Fibroblast of villous mesenchyme (primary cell): ENCODE measurements around the gene TUB. TPM values are rescaled to one million over a fixed set of nuclear protein-coding genes. Genes with fewer than 3 reads are reported as not detected.

Source experiments
- DNase-seq: peaks from one replicate; pipeline ENCODE4 v3.0.0-alpha.2; 2010; ENCODE audit warnings: low read depth
- H3K4me3 ChIP-seq: 2 replicates; pipeline ENCODE4 v1.5.1; 2011; ENCODE audit warnings: low read depth, mild to moderate bottlenecking, low read length
- total RNA-seq: library from RNA; depleted of rRNA; stranded (reverse); fragments of >200 nt; gene quantifications from 2 replicates; pipeline ENCODE4 v1.2.3, GENCODE V29; 2012
- TF ChIP-seq, protein P1 (sequence below): IDR thresholded peaks from 2 replicates; pipeline ENCODE4 v1.5.1; 2012; ENCODE audit warnings: low read depth, mild to moderate bottlenecking, low read length; ENCODE audit not compliant: insufficient read depth

Gene TUB
- total RNA-seq, 1 donor: 5.2 TPM

DNA sequence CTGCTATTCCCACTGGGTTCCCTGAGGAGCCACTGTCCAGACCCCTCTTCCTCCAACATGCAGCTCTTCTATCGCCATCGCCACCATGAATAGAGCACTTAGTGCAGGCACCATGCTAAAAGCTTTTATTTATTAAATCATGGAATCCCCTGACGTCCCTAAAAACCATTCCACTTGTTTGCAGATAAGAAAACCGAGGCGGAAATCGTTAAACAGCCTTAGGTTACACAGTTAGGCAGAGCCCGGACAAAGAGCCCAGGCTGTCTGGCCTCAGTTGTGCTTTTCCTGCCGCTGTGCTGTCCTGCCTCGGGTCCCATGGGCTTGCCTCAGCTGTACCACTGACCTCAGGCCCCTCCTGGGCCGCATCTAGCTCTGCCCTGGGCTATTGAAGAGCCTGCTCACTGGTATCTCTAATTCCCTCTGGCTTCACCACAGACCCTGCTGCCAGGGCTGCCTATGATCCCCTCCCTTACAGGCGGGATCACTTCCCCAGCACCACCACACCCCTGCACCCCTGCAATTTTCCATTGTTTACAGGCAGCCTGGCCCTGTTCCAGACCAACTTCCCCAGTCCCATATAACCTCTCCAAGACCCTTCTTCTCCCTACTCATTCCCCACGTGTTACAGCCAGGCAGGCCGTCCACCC, 13.0 kb upstream of the TUB start:
- peak; percentile 72 for DNase-seq
- TF ChIP-seq, protein P1, sequence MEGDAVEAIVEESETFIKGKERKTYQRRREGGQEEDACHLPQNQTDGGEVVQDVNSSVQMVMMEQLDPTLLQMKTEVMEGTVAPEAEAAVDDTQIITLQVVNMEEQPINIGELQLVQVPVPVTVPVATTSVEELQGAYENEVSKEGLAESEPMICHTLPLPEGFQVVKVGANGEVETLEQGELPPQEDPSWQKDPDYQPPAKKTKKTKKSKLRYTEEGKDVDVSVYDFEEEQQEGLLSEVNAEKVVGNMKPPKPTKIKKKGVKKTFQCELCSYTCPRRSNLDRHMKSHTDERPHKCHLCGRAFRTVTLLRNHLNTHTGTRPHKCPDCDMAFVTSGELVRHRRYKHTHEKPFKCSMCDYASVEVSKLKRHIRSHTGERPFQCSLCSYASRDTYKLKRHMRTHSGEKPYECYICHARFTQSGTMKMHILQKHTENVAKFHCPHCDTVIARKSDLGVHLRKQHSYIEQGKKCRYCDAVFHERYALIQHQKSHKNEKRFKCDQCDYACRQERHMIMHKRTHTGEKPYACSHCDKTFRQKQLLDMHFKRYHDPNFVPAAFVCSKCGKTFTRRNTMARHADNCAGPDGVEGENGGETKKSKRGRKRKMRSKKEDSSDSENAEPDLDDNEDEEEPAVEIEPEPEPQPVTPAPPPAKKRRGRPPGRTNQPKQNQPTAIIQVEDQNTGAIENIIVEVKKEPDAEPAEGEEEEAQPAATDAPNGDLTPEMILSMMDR: no peak
- H3K4me3 ChIP-seq: no peak overlapping the region

DNA sequence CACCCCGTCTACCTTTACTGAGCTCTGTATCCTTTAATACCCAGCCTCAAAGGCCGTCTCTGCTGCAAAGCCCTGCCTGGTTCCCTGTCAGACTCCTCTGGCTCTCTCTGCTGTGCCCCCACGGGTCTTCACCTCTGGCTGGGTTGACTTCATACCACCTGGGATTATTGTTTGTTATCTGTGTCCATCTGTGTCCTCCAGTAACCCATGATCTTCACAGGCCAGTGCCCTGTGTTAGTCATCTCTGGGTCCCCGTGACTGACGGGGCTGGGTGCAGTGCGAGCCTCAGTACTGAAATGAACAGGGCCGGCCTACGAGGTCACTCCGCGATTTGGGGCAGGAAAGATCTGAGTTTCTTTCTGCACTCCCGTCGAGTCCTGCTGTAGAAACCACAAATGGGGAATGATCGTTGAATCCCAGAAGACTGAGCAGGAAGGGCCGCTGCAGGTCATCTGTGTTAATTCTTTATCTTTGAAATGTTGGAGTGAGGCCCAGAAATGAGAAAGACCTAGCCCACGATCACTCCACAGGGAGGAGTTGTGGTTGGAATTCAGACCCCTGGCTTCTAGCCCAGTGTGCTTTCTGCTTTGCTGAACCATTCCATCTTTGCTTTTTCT, 12.3 kb upstream of the TUB start:
- TF ChIP-seq, protein P1: no peak
- peak; percentile 93 for DNase-seq

DNA sequence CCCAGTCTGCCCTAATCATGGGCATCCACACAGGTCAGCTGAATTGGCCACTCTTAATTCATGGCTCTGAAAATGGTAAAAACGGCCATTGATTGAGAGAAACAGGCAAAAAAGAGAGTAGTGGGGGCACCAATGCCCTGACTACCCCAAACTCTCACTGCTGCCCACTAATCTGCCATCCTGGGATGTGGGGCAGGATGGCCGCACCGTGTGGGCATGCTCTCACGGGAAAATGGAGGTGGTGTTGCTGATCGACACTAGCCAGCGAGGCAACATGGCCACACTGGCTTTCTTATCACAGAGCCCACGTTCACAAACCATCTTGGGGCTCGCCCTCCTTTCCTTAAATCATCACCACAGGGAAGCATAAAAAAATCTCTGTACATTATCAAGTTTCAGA, 11.2 kb upstream of the TUB start:
- no peak overlapping the region for H3K4me3 ChIP-seq
- DNase-seq: no peak
- TF ChIP-seq, protein P1: no peak

More for the DNA sequence above, 12.3 kb upstream of the TUB start:
- peak overlapping the region; percentile 8 for H3K4me3 ChIP-seq

DNA sequence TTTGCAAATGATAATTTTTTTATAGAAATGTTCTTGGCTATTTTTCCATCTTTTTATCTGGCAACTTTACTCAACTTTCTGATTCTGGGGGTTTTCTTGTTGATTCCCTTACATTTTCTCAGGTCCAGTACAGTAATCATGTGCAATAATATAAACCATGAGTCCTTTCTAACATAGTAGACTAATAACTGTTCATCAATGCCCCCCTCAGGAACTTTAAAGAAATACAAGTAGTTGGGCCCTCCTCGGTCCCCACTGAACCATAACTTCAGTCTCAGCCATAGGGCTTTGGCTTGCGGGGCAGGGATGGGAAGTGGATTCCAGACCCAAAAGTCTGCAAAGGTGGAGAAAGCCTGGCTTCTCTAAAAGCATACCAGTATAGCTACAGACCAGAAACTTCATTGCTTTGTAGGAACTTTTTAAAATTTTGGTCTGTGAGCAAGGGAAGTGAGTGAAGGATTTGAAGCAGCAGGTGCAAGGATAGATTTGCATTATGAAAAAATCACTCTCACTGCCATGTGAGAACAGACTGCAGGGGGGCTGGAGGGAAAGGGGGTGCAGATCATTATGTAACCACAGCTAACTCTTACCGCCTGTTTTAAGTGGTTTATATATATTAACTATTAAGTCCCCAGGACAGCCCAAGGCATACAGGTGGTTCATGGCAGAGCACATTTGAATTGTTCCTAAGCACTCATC, 10.4 kb upstream of the TUB start:
- H3K4me3 ChIP-seq: no peak overlapping the region
- TF ChIP-seq, protein P1: peak; percentile 58
- DNase-seq: peak; percentile 63

DNA sequence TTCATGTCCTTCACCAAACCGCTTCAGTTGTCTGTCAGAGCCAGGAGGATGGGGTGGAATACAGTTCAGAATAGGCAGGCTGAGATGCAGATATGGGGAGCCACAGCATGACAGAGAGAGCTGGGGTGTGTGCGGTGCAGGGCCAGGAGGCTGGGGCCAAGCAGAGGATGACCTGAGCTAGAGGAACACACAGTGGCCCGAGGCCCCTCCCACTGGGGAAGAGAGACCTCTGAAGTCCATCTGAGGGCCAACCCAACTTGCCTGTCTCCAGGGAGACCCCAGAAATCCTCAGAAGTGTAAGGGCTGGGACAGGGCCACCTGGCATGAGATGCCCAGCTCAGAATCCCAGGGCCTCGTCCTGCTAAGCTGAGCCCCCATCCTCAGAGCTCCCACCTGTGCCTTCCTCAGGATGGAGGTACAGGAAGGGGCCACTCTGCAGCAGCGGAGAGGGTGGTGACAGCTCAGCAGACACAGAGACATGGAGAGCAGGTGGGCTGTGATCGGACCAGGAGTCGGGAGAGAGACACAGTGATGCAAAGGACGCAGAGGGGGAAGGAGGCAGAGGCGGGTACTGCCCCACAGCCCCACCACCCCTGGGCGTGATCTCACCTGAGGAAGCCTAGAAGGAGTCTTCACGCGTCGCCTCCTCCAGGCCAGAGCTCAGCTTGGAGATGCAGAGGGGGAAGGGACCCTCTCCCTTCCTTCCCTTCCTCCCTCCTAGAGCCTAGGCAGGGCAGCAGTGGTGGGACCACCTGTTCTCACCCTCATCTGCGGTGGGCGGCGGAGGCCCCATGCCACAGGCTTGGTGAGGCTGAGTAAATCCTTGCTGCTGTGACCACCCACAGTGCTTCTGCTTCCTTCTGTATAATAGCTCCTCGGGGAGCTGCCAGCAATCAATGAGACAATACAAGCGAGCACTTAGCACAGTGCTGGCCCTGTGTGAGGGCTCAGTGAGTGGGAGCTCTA, 9.1 kb upstream of the TUB start:
- TF ChIP-seq, protein P1: no peak

DNA sequence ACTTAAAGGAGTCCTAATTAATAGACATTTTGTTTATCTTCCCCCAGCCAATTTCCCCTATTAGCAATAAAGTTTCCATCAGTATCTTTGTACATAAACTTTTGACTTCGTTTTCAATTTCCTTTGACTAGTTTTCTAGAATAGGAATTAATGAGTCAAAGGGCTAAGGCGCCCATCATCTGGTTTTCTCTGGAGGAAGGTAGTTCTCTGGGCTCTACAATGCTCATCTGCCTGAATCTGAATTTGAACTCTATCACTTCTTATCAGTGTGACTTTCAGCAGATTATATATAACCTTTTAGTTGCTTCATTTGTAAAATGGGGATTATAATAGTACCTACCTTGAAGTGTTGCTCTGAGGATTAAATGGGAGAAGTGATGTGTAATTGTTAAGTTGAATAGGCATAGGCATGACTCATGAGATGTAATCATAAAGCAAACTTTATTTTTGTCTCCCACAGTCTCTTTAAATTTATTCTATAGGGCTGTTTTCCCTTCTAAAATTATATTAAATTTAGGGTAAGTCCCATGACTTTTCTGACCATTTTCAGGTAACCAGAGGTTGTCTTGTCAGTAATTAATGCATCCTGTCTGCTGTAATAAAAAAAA, 5.8 kb upstream of the TUB start:
- no peak overlapping the region for H3K4me3 ChIP-seq
- no peak for DNase-seq
- TF ChIP-seq, protein P1: no peak

More for the DNA sequence above, 9.1 kb upstream of the TUB start:
- no peak for DNase-seq
- H3K4me3 ChIP-seq: no peak overlapping the region
